CD14-positive monocyte (primary cell): ENCODE measurements around the gene ROBO1. TPM values are rescaled to one million over a fixed set of nuclear protein-coding genes. Genes with fewer than 3 reads are reported as not detected.

Experiments
- DNase-seq, 3 donors: peaks; one replicate each; pipeline ENCODE4 v3.0.0-alpha.2; 2011 to 2022
- H2AFZ ChIP-seq: 2 replicates; pipeline ENCODE4 v1.6.0; 2012; ENCODE audit warnings: mild to moderate bottlenecking, low read depth, low read length, inconsistent platforms; ENCODE audit not compliant: insufficient read depth, poor library complexity, severe bottlenecking
- H3K27ac ChIP-seq, 2 donors: 1 replicate in 1 of 2; 2 replicates in 1 of 2; pipeline ENCODE4 v1.5.1; 2012 to 2013; ENCODE audit warnings: low read length in 2 of 2, control low read depth in 1 of 2, inconsistent platforms in 1 of 2, low read depth in 1 of 2, mild to moderate bottlenecking in 1 of 2
- H3K27me3 ChIP-seq, 2 donors: one replicate each; pipeline versions ENCODE4 v1.6.0 to v1.6.1; 2011 to 2013; ENCODE audit warnings: low read length in 2 of 2; ENCODE audit not compliant: control insufficient read depth in 2 of 2, insufficient read depth in 2 of 2
- H3K36me3 ChIP-seq, 2 donors: replicated peaks in 1 of 2; 1 replicate in 1 of 2; 2 replicates in 1 of 2; pipeline versions ENCODE4 v1.5.1 to v1.6.1; 2012 to 2013; ENCODE audit warnings: low read length in 2 of 2, control low read depth in 1 of 2, inconsistent platforms in 1 of 2, mild to moderate bottlenecking in 1 of 2; ENCODE audit not compliant: insufficient read depth in 2 of 2, control insufficient read depth in 1 of 2
- H3K4me1 ChIP-seq, 2 donors: 1 replicate in 1 of 2; 2 replicates in 1 of 2; pipeline versions ENCODE4 v1.5.1 to v1.6.1; 2012 to 2013; ENCODE audit warnings: low read length in 2 of 2, control low read depth in 1 of 2, inconsistent platforms in 1 of 2, mild to moderate bottlenecking in 1 of 2, moderate library complexity in 1 of 2; ENCODE audit not compliant: insufficient read depth in 2 of 2, control insufficient read depth in 1 of 2
- H3K4me2 ChIP-seq: replicated peaks from 2 replicates; pipeline ENCODE3; 2012; ENCODE audit warnings: low read length, moderate library complexity, mild to moderate bottlenecking; ENCODE audit not compliant: poor library complexity, severe bottlenecking; ENCODE audit errors: extremely low read depth
- H3K4me3 ChIP-seq, 3 experiments: fragments of 200-600 bp in 1 of 3; sonication (generic) in 1 of 3; replicated peaks in 1 of 3; 1 replicate in 2 of 3; 2 replicates in 1 of 3; pipeline ENCODE4 v1.5.1; 2011 to 2013; ENCODE audit warnings: low read length in 3 of 3, mild to moderate bottlenecking in 3 of 3, control low read depth in 2 of 3, low read depth in 2 of 3, inconsistent platforms in 1 of 3, moderate library complexity in 1 of 3
- H3K79me2 ChIP-seq: 2 replicates; pipeline ENCODE4 v1.6.0; 2012; ENCODE audit warnings: mild to moderate bottlenecking, control low read depth, inconsistent platforms, low read length, moderate library complexity; ENCODE audit not compliant: insufficient read depth
- H3K9ac ChIP-seq: 2 replicates; pipeline ENCODE4 v1.6.0; 2017; ENCODE audit warnings: low read length, mild to moderate bottlenecking; ENCODE audit not compliant: insufficient read depth, poor library complexity, severe bottlenecking
- H3K9me3 ChIP-seq, 2 donors: replicated peaks in 1 of 2; 1 replicate in 1 of 2; 2 replicates in 1 of 2; pipeline versions ENCODE4 v1.5.1 to v1.6.1; 2012 to 2013; ENCODE audit warnings: low read length in 2 of 2, control low read depth in 1 of 2; ENCODE audit not compliant: control insufficient read depth in 1 of 2, insufficient read depth in 1 of 2
- H4K20me1 ChIP-seq: 2 replicates; pipeline ENCODE4 v1.6.0; 2012; ENCODE audit warnings: mild to moderate bottlenecking, low read length, control low read depth, moderate library complexity; ENCODE audit not compliant: insufficient read depth
- H3K27ac Mint-ChIP-seq, 7 donors: one replicate each; pipeline ENCODE4 v1.8.0; 2020; ENCODE audit warnings: mild to moderate bottlenecking in 7 of 7, mixed read lengths in 7 of 7, moderate library complexity in 6 of 7, inconsistent platforms in 2 of 7
- H3K27me3 Mint-ChIP-seq, 3 donors: one replicate each; pipeline ENCODE4 v1.8.0; 2021 to 2022; ENCODE audit warnings: low read depth in 3 of 3, mild to moderate bottlenecking in 3 of 3, mixed read lengths in 3 of 3, moderate library complexity in 3 of 3, inconsistent platforms in 1 of 3
- H3K36me3 Mint-ChIP-seq, 2 donors: one replicate each; pipeline ENCODE4 v1.8.0; 2020; ENCODE audit warnings: mixed read lengths in 2 of 2, inconsistent platforms in 1 of 2, mild to moderate bottlenecking in 1 of 2
- H3K4me1 Mint-ChIP-seq: one replicate; pipeline ENCODE4 v1.8.0; 2020; ENCODE audit warnings: mild to moderate bottlenecking, mixed read lengths
- H3K4me3 Mint-ChIP-seq, 2 donors: one replicate each; pipeline ENCODE4 v1.8.0; 2020; ENCODE audit warnings: mild to moderate bottlenecking in 2 of 2, mixed read lengths in 2 of 2, moderate library complexity in 1 of 2
- H3K9me3 Mint-ChIP-seq, 7 donors: one replicate each; pipeline ENCODE4 v1.8.0; 2020 to 2022; ENCODE audit warnings: mixed read lengths in 7 of 7, mild to moderate bottlenecking in 6 of 7, moderate library complexity in 6 of 7, inconsistent platforms in 2 of 7
- whole genome bisulfite sequencing: methylation state at CpG from one replicate; pipeline ENCODE4 v1.1.5; 2013; ENCODE audit warnings: missing lambda C conversion rate; ENCODE audit not compliant: insufficient coverage; 5-methylcytosine and 5-hydroxymethylcytosine counted together
- intact Hi-C, 2 donors: fragments of 100-400 bp; cut with micrococcal nuclease; formaldehyde crosslinking; loops; one replicate each; pipeline versions ENCODE4 v1.15.0 to v1.15.1; 2023
- polyA plus RNA-seq, 3 donors: library from polyadenylated mRNA; depleted of rRNA in 1 of 3; unstranded in 2 of 3; stranded (reverse) in 1 of 3; fragments of 300-500 nt in 2 of 3; fragments of >200 nt in 1 of 3; fragmentation: Illumina TruSeq in 2 of 3; gene quantifications; 1 replicate in 2 of 3; 2 replicates in 1 of 3; pipeline ENCODE4 v1.2.3, GENCODE V29; 2012 to 2021
- TF ChIP-seq, protein P1 (sequence below): fragments of 200-600 bp; IDR thresholded peaks from one replicate; pipeline ENCODE4 v1.8.0; 2022; ENCODE audit warnings: antibody characterized with exemption, mild to moderate bottlenecking

Gene ROBO1
- polyA plus RNA-seq, 3 donors: 0.09 to 0.10 TPM; not detected in 1

DNA sequence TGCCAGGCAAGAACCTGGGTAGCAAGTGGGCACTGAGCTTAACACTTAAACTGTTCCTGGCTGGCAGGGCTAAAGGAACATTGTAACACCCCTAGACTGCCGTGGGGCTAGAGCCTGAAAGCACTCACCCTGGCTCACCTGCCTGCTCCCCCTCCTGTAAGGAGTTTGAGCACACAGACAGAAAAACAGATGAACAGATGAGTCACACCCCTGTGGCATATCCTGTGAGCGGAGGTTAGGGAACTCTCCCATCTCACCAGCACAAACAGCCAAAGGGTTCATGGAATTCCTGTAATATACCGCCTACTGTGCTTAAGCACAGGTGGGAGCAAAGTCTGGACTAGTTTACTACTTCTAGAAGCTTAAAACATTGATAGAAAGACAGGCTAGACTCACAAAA is 300.1 kb downstream of the ROBO1 start:
- H3K36me3 ChIP-seq: no peaks in the 10 kb centered on the region
- H2AFZ ChIP-seq: no peak overlapping the region
- H3K27ac ChIP-seq: no peak overlapping the region
- H3K9me3 Mint-ChIP-seq: peaks cover 0 to 4% (median 0%) of the 10 kb centered on the region in 7 donors
- no peaks in the 10 kb centered on the region for H3K27me3 Mint-ChIP-seq
- H3K27ac Mint-ChIP-seq: no peak overlapping the region
- no peaks in the 10 kb centered on the region for H3K4me1 ChIP-seq
- no peak overlapping the region for H3K9ac ChIP-seq
- DNase-seq: no peak
- no peaks in the 10 kb centered on the region for H3K27me3 ChIP-seq
- 80% methylated on average over 1 of the region's 3 CpGs for WGBS
- no peak overlapping the region for H3K4me3 Mint-ChIP-seq
- no peaks in the 10 kb centered on the region for H4K20me1 ChIP-seq
- no peaks in the 10 kb centered on the region for H3K4me1 Mint-ChIP-seq
- H3K36me3 Mint-ChIP-seq: no peaks in the 10 kb centered on the region
- intact Hi-C loops: no loop called here
- no peaks in the 10 kb centered on the region for H3K79me2 ChIP-seq
- no peaks in the 10 kb centered on the region for H3K9me3 ChIP-seq
- H3K4me3 ChIP-seq: no peak overlapping the region
- no peak overlapping the region for H3K4me2 ChIP-seq
- TF ChIP-seq, protein P1, sequence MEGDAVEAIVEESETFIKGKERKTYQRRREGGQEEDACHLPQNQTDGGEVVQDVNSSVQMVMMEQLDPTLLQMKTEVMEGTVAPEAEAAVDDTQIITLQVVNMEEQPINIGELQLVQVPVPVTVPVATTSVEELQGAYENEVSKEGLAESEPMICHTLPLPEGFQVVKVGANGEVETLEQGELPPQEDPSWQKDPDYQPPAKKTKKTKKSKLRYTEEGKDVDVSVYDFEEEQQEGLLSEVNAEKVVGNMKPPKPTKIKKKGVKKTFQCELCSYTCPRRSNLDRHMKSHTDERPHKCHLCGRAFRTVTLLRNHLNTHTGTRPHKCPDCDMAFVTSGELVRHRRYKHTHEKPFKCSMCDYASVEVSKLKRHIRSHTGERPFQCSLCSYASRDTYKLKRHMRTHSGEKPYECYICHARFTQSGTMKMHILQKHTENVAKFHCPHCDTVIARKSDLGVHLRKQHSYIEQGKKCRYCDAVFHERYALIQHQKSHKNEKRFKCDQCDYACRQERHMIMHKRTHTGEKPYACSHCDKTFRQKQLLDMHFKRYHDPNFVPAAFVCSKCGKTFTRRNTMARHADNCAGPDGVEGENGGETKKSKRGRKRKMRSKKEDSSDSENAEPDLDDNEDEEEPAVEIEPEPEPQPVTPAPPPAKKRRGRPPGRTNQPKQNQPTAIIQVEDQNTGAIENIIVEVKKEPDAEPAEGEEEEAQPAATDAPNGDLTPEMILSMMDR: no peak

DNA sequence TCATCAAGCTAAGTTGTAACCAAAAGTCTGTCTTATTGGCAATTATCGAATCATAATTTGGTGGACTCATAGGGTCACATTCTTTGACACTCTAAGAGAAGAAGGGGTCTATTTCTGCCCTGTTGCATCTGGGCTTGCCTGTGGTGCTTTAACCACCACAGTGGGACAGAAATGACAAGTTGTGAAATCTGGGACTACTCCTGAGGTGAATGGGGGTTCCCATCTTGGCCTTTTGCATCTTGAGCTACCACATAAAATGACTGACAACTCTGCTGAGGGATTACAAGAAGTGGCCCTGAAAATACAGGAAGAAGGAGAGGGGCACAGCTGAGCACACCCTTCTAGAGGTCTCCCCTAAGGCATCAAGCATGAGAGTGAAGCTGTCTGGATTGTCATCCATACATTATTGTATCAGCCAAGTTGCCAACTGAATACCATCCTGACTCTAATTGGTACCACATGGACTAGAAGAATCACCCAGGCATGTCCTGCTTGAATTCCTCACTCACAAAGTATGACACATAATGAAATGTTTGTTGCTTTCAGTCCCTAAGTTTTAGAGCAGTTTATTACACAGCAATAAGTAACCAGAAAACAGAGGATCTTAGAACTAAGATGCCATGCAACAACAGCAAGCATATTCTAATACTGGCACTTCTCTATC is 306.5 kb downstream of the ROBO1 start:
- Histone ChIP-seq H3K9me3 (no peaks in the 10 kb centered on the region), H3K36me3 (no peaks in the 10 kb centered on the region), H4K20me1 (no peaks in the 10 kb centered on the region), H3K79me2 (no peaks in the 10 kb centered on the region), H3K9ac (no peak overlapping the region), H2AFZ (no peak overlapping the region), H3K4me3 (no peak overlapping the region), H3K27ac (no peak overlapping the region), H3K4me2 (no peak overlapping the region), H3K4me1 (no peaks in the 10 kb centered on the region), H3K27me3 (no peaks in the 10 kb centered on the region)
- intact Hi-C loops: no loop called here
- Mint-ChIP-seq H3K36me3 (no peaks in the 10 kb centered on the region), H3K9me3 (peaks cover 0 to 3% (median 0%) of the 10 kb centered on the region in 7 donors), H3K27ac (no peak overlapping the region), H3K4me3 (no peak overlapping the region), H3K4me1 (no peaks in the 10 kb centered on the region), H3K27me3 (peaks cover 0 to 2% (median 0%) of the 10 kb centered on the region in 3 donors)
- DNase-seq: no peak
- WGBS: no CpG with 5 or more reads among the region's 1 CpG
- TF ChIP-seq, protein P1: no peak
